Stimulated activated effector memory CD8-positive, alpha-beta T cell treated with anti-CD3 and anti-CD28 coated beads, Interleukin-12 subunit alpha, Interleukin-12 subunit beta, amount 100 ng/mL, for 72 hours (primary cell): Measurements from ENCODE around the gene WDR90.

Source experiments
- ATAC-seq: fragments of 150-1000 bp; cut with Tn5 transposase; 2 replicates; pipeline ENCODE4 v1.10.0; 2021
- DNase-seq, 2 donors: peaks; one replicate each; pipeline ENCODE4 v3.0.0; 2021 to 2022; ENCODE audit warnings: low spot score in 2 of 2
- H3K27ac Mint-ChIP-seq: one replicate; pipeline ENCODE4 v1.8.0; 2022; ENCODE audit warnings: mild to moderate bottlenecking, mixed read lengths
- H3K36me3 Mint-ChIP-seq: one replicate; pipeline ENCODE4 v1.8.0; 2022; ENCODE audit warnings: mild to moderate bottlenecking, mixed read lengths
- H3K4me1 Mint-ChIP-seq: one replicate; pipeline ENCODE4 v1.8.0; 2022; ENCODE audit warnings: mixed read lengths
- H3K4me3 Mint-ChIP-seq: one replicate; pipeline ENCODE4 v1.8.0; 2022; ENCODE audit warnings: mild to moderate bottlenecking, mixed read lengths
- H3K9me3 Mint-ChIP-seq: one replicate; pipeline ENCODE4 v1.8.0; 2022; ENCODE audit warnings: mixed read lengths

WDR90 gene

GRCh38 chr16:621526-622105 lies 27.5 kb upstream of the WDR90 start:
- H3K4me1 Mint-ChIP-seq = no peaks in the 10 kb centered on the region
- H3K4me3 Mint-ChIP-seq = no peak overlapping the region
- H3K27ac Mint-ChIP-seq = peak overlapping the region; percentile 13
- no peaks in the 10 kb centered on the region for H3K9me3 Mint-ChIP-seq
- DNase-seq (no peak), ATAC-seq (no peak)
- H3K36me3 Mint-ChIP-seq = peaks cover 3% of the 10 kb centered on the region

DNA sequence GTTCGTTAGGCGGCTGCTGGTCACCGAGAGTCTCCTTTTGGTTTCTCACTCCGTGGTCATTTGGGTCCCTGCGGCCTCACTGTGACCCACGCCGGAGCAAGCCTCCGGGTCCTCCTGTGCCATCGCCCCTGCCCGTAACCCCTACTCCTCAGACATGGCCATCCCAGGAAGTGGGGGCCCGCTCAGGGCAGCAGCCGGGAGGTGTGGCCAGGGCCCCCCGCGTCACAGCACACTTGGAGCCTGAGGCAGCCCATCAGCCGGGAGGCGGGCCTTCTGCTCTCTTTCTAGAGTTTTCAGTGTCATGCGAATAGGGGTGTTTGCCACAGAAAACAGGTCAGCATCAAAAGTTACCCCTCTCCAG lies 26.3 kb upstream of the WDR90 start:
- H3K27ac Mint-ChIP-seq = no peak overlapping the region
- DNase-seq = no peak
- ATAC-seq = no peak
- no peaks in the 10 kb centered on the region for H3K4me1 Mint-ChIP-seq
- peaks cover 8% of the 10 kb centered on the region for H3K36me3 Mint-ChIP-seq
- no peak overlapping the region for H3K4me3 Mint-ChIP-seq
- H3K9me3 Mint-ChIP-seq = no peaks in the 10 kb centered on the region

- peaks cover 10% of the 10 kb centered on the region for H3K36me3 Mint-ChIP-seq
- DNase-seq = no peak
- no peaks in the 10 kb centered on the region for H3K9me3 Mint-ChIP-seq
- no peaks in the 10 kb centered on the region for H3K4me1 Mint-ChIP-seq
- no peak overlapping the region for H3K4me3 Mint-ChIP-seq
- no peak overlapping the region for H3K27ac Mint-ChIP-seq
- no peak for ATAC-seq
These were observed 24.6 kb upstream of the WDR90 start for GRCh38 chr16:624526-625070.

- DNase-seq = no peak
- Mint-ChIP-seq H3K36me3 (peaks cover 10% of the 10 kb centered on the region), H3K4me3 (no peak overlapping the region), H3K9me3 (no peaks in the 10 kb centered on the region), H3K27ac (no peak overlapping the region), H3K4me1 (no peaks in the 10 kb centered on the region)
- no peak for ATAC-seq
These were observed 23.8 kb upstream of the WDR90 start for GRCh38 chr16:625117-625976.

DNA sequence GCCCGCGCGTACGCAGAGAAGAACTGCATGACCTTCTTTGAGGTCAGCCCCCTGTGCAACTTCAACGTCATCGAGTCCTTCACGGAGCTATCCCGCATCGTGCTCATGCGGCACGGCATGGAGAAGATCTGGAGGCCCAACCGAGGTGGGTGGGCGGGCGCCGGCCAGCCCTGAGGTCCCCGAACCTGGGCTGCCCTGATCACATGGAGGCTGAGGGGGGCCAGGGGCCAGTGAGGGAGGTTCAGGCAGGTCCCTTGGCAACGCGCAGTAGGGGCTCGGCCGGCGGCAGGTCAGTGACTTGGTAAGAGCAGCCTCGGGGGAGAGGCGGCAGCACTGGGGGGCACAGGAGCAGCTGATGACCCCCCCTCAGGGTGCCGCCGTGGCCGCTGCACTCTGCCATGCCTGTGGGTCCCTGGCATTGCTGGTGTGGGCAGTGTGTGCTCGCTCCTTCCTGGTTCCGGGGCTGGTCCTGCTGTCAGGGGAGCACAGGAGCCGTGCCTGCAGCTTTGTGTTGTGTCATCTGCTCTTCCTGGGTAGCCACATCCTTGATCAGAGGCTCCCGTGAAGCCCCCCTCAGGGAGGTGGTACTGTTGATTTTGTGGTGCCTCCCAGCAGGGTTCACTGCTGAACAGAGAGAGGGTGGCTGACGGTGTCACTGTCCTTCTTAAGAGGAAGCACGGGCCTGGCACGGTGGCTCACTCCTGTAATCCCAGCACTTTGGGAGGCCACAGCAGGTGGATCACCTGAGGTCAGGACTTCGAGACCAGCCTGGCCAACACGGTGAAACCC lies 23.0 kb upstream of the WDR90 start:
- Mint-ChIP-seq H3K27ac (no peak overlapping the region), H3K9me3 (no peaks in the 10 kb centered on the region), H3K36me3 (peaks cover 10% of the 10 kb centered on the region), H3K4me1 (no peaks in the 10 kb centered on the region), H3K4me3 (no peak overlapping the region)
- no peak for ATAC-seq
- DNase-seq = no peak

DNA sequence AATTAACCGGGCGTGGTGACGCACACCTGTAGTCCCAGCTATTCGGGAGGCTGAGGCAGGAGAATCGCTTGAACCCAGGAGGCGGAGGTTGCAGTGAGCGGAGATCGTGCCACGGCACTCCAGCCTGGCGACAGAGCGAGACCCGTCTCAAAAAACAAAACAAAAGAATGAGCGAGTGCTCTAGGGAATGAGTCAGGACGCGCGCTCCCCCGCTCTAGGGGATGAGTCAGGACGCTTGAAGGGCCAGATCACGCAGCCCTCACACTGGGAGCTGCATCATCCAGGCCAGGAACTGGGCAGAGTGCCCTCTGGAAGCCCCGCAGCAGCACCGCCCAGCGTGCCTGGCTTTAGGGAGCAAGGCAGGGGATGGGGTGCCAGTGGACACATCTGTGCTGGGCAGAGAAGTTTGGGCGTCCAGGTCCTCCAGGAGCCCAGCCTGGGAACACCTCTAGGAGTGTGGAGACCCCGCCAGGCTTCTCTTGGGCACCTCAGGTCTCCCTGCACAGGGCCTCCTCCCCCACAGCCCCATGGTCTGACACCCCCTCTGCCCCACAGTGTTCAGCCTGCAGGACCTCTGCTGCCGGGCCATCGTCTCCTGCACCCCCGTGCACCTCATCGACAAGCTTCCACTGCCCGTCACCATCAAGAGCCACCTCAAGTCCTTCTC lies 22.2 kb upstream of the WDR90 start:
- Mint-ChIP-seq H3K27ac (no peak overlapping the region), H3K4me3 (no peak overlapping the region), H3K9me3 (no peaks in the 10 kb centered on the region), H3K4me1 (no peaks in the 10 kb centered on the region), H3K36me3 (peaks cover 17% of the 10 kb centered on the region)
- DNase-seq (no peak), ATAC-seq (no peak)

- peaks cover 24% of the 10 kb centered on the region for H3K36me3 Mint-ChIP-seq
- H3K9me3 Mint-ChIP-seq = no peaks in the 10 kb centered on the region
- no peak for ATAC-seq
- no peak overlapping the region for H3K4me3 Mint-ChIP-seq
- H3K27ac Mint-ChIP-seq = no peak overlapping the region
- no peak for DNase-seq
- H3K4me1 Mint-ChIP-seq = no peaks in the 10 kb centered on the region
These were observed 21.5 kb upstream of the WDR90 start for GRCh38 chr16:627454-628239.

GRCh38 chr16:628321-629061 lies 20.7 kb upstream of the WDR90 start:
- Mint-ChIP-seq H3K4me3 (no peak overlapping the region), H3K4me1 (no peaks in the 10 kb centered on the region), H3K36me3 (peaks cover 24% of the 10 kb centered on the region), H3K9me3 (no peaks in the 10 kb centered on the region), H3K27ac (peak overlapping the region; percentile 14)
- no peak for DNase-seq
- ATAC-seq = peak; percentile 5

GRCh38 chr16:629185-629832 lies 19.9 kb upstream of the WDR90 start:
- Mint-ChIP-seq H3K4me1 (peaks cover 4% of the 10 kb centered on the region), H3K4me3 (no peak overlapping the region), H3K36me3 (peaks cover 31% of the 10 kb centered on the region), H3K27ac (peak overlapping the region; percentile 26), H3K9me3 (no peaks in the 10 kb centered on the region)
- no peak for ATAC-seq
- no peak for DNase-seq

- DNase-seq (no peak), ATAC-seq (no peak)
- peaks cover 9% of the 10 kb centered on the region for H3K4me1 Mint-ChIP-seq
- H3K27ac Mint-ChIP-seq = peak overlapping the region; percentile 26
- peaks cover 32% of the 10 kb centered on the region for H3K36me3 Mint-ChIP-seq
- no peak overlapping the region for H3K4me3 Mint-ChIP-seq
- no peaks in the 10 kb centered on the region for H3K9me3 Mint-ChIP-seq
These were observed 19.3 kb upstream of the WDR90 start for GRCh38 chr16:629833-630248.

GRCh38 chr16:630249-630814 lies 18.8 kb upstream of the WDR90 start:
- no peak overlapping the region for H3K4me3 Mint-ChIP-seq
- peaks cover 32% of the 10 kb centered on the region for H3K36me3 Mint-ChIP-seq
- H3K4me1 Mint-ChIP-seq = peaks cover 12% of the 10 kb centered on the region
- H3K27ac Mint-ChIP-seq = peak overlapping the region; percentile 26
- no peaks in the 10 kb centered on the region for H3K9me3 Mint-ChIP-seq
- ATAC-seq (no peak), DNase-seq (no peak)

GRCh38 chr16:630815-631405 lies 18.3 kb upstream of the WDR90 start, which contains the start of gene WFIKKN1:
WFIKKN1 (plus strand) TSS chr16:630985; CDS start chr16:631254, 269 bp downstream.
- no peak for ATAC-seq
- Mint-ChIP-seq H3K4me3 (no peak within 1 kb of the TSS), H3K36me3 (peaks cover 32% of the 10 kb centered on the region), H3K9me3 (no peaks in the 10 kb centered on the region), H3K27ac (peak within 1 kb of the TSS; percentile 26), H3K4me1 (peaks cover 12% of the 10 kb centered on the region)
- DNase-seq = no peak

DNA sequence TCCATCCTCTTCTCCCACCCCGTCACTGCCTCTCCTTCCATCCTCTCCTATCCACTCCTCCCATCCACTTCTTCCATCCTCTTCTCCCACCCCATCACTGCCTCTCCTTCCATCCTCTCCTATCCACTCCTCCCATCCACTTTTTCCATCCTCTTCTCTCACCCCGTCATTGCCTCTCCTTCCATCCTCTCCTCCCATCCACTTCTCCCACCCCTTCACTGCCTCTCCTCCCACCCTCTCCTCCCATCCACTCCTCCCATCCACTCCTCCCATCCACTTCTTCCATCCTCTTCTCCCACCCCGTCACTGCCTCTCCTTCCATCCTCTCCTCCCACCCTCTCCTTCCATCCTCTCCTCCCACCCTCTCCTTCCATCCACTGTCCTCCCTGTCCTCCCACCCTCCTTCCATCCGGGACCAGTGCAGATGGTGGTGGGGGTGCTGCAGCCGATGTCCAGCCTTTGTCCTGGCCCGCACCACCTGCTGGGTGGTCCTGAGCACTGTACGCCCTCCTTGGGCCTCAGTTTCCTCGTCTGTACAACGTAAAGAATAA lies 17.3 kb upstream of the WDR90 start:
- ATAC-seq (no peak), DNase-seq (no peak)
- H3K4me3 Mint-ChIP-seq = no peak overlapping the region
- no peaks in the 10 kb centered on the region for H3K9me3 Mint-ChIP-seq
- H3K4me1 Mint-ChIP-seq = peaks cover 19% of the 10 kb centered on the region
- no peak overlapping the region for H3K27ac Mint-ChIP-seq
- H3K36me3 Mint-ChIP-seq = peaks cover 37% of the 10 kb centered on the region
